T-helper 2 cell treated with Interferon-gamma antibody and Interleukin-4, amounts not matched to agents 5 μg/mL and 100 μg/mL, for 36 hours (primary cell): ENCODE measurements around the gene COX6B2.
A peak's percentile ranks its signal among the peaks of the same experiment; 100 is the strongest.

Experiments used
- DNase-seq: peaks from one replicate; pipeline ENCODE4 v3.0.0; 2021; ENCODE audit warnings: low spot score
- H3K27ac Mint-ChIP-seq: one replicate; pipeline ENCODE4 v1.8.0; 2021; ENCODE audit warnings: mild to moderate bottlenecking, mixed read lengths
- H3K27me3 Mint-ChIP-seq: one replicate; pipeline ENCODE4 v1.8.0; 2021; ENCODE audit warnings: low read depth, mixed read lengths
- H3K36me3 Mint-ChIP-seq: one replicate; pipeline ENCODE4 v1.8.0; 2021; ENCODE audit warnings: low read depth, mixed read lengths
- H3K4me1 Mint-ChIP-seq: one replicate; pipeline ENCODE4 v1.8.0; 2021; ENCODE audit warnings: low read depth, mixed read lengths
- H3K4me3 Mint-ChIP-seq: one replicate; pipeline ENCODE4 v1.8.0; 2022; ENCODE audit warnings: mild to moderate bottlenecking, moderate library complexity, mixed read lengths
- H3K9me3 Mint-ChIP-seq: one replicate; pipeline ENCODE4 v1.8.0; 2021; ENCODE audit warnings: mixed read lengths

COX6B2 gene

DNA sequence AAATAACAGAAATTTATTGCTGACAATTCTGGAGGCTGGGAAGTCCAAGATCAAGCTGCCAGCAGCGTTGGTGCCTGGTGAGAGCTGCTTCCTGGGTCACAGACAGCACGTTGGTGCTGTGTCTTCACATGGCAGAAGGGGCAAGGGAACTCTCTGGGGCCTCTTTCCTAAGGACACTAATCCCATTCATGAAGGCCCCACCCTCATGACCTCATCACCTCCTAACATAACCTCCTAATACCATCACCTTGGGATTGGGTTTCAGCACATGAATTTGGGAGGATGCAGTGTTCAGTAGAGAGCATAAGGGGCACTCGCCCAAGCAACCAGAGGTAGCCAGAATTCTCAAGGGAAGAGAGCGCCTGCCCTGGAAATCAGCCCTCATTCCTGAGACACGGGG, 45.1 kb downstream of the COX6B2 start:
- H3K27ac Mint-ChIP-seq: no peak overlapping the region
- no peaks in the 10 kb centered on the region for H3K9me3 Mint-ChIP-seq
- H3K27me3 Mint-ChIP-seq: no peaks in the 10 kb centered on the region
- H3K4me1 Mint-ChIP-seq: peaks cover 2% of the 10 kb centered on the region
- no peak overlapping the region for H3K4me3 Mint-ChIP-seq
- H3K36me3 Mint-ChIP-seq: no peaks in the 10 kb centered on the region
- no peak for DNase-seq

DNA sequence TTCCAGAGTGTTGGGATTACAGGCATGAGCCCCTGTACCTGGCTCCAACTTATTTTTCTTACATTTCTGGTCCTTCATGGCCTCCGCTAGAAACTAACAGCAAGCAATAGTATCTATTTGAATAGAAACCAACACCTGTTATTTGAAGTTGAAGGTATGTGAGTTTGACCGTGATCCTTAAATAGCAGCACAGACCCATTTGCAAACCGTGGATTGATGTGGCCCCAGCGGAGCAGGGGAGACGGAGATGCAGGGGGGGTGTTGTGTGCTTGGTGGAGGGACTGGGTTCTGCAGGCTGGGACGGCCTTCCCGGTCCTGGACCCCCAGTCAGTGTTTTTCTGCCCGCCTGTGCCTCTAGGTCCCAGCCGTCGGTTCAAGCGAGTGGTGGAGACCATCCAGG, 46.2 kb downstream of the COX6B2 start:
- Mint-ChIP-seq H3K36me3 (no peaks in the 10 kb centered on the region), H3K4me3 (no peak overlapping the region), H3K4me1 (peaks cover 2% of the 10 kb centered on the region), H3K27ac (no peak overlapping the region), H3K27me3 (no peaks in the 10 kb centered on the region), H3K9me3 (no peaks in the 10 kb centered on the region)
- DNase-seq: no peak

DNA sequence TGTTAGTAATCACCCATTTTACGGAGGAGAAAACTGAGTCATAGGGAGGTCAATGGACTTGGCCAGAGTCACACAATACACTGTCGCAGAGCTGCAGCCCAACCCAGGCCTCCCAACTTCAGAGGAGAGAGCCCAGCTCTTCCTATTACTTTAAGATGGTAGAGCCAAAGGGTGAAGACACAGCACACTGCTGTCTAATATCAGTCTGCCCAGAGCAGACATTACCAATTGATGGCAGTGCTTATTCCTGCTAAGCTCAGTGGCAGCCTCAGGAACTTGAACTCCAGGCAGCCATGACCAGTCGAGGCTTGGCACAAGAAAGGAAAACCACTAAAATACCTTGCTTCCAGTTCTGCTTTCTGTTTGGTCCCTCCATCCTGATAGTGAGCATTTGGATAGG, 47.8 kb downstream of the COX6B2 start:
- Mint-ChIP-seq H3K27ac (no peak overlapping the region), H3K4me1 (peaks cover 7% of the 10 kb centered on the region), H3K9me3 (no peaks in the 10 kb centered on the region), H3K27me3 (no peaks in the 10 kb centered on the region), H3K4me3 (no peak overlapping the region), H3K36me3 (no peaks in the 10 kb centered on the region)
- DNase-seq: no peak

DNA sequence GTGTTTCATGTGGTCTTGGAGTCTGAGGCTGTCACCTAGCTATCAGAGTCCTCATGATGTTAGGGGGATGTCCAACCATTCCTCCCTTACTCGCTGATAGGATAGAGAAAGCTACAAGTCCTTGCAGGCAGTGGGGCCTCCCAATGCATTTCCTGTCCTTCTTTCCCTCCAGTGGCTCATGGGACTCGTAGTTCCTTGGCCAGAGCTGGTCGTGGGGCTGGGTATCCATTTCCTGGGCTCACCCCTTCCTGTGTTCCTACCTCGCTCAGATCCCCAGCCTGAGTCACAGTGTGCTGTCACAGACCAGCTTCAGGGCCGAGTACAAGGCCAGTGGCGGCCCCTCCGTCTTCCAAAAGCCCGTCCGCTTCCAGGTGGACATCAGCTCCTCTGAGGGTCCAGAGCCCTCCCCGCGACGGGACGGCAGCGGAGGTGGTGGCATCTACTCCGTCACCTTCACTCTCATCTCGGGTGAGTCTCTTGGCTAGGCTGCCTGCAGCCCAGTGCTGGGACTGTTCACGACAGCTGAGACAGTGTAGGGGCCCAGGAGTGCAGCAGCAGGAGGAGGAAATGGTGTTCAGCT, 48.4 kb downstream of the COX6B2 start:
- Mint-ChIP-seq H3K36me3 (no peaks in the 10 kb centered on the region), H3K27me3 (no peaks in the 10 kb centered on the region), H3K27ac (no peak overlapping the region), H3K4me3 (no peak overlapping the region), H3K9me3 (no peaks in the 10 kb centered on the region), H3K4me1 (peaks cover 9% of the 10 kb centered on the region)
- DNase-seq: no peak

DNA sequence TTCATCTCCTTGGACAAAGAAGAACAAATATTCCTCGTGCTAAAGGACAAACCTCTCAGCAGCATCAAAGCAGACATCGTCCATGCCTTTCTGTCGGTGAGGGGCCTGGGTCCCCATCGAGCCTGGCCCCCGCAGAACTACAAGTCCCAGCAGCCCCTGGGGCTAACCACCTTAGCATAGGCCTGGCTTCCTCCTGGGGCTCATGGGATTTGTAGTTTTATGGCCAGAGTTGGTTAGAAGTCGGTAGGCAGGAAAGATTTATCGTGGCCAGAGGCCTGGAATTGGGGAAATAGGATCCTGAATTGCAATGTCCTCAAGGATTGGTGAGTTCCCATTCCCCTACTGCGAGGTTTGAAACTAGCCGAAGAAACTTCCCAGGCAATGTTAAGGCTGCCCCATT, 49.0 kb downstream of the COX6B2 start:
- Mint-ChIP-seq H3K9me3 (no peaks in the 10 kb centered on the region), H3K27ac (peak overlapping the region; percentile 27), H3K4me1 (peaks cover 9% of the 10 kb centered on the region), H3K4me3 (no peak overlapping the region), H3K36me3 (no peaks in the 10 kb centered on the region), H3K27me3 (no peaks in the 10 kb centered on the region)
- peak; percentile 34 for DNase-seq

DNA sequence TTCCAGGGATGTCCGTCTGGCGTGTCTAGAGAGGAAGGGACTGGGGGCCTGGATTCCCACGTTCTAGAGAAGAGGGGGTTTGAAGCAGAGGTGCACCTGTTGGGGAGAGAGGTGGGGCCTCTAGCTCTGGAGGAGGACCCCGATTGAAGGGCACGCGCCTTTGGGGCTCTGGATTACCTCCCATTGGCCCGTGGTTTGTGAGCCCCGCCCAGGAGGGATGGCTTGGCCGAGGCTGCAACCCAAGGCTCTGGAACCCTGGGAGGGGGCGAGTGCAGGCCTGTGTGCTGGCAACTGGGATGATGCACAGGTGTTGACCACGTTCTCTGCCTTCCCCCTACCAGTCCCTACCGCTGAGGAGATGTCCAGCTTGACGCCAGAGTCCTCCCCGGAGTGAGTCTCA, 49.5 kb downstream of the COX6B2 start:
- Mint-ChIP-seq H3K27me3 (no peaks in the 10 kb centered on the region), H3K27ac (no peak overlapping the region), H3K9me3 (no peaks in the 10 kb centered on the region), H3K4me3 (no peak overlapping the region), H3K4me1 (peaks cover 9% of the 10 kb centered on the region), H3K36me3 (no peaks in the 10 kb centered on the region)
- no peak for DNase-seq

DNA sequence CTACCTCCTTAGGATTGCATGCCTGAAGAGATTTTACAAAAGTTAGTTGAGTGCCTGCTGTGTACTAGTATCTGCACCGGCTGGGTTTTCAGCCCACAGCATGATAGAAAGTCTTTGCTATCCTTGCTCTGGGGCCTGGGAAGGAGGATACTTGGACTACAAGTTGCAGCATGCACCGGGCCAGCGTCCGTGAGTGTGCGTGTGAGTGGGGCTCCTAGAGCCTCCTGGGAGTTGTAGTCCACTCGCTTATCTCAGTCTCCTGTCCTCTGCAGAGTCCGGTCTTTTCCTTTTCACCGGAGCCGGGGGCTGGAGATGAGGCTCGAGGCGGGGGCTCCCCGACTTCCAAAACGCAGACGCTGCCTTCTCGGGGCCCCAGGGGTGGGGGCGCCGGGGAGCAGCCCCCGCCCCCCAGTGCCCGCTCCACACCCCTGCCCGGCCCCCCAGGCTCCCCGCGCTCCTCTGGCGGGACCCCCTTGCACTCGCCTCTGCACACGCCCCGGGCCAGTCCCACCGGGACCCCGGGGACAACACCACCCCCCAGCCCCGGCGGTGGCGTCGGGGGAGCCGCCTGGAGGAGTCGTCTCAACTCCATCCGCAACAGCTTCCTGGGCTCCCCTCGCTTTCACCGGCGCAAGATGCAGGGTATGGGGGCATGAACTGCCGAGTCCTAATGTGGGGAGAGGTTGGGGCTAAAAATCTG, 50.1 kb downstream of the COX6B2 start:
- H3K4me3 Mint-ChIP-seq: no peak overlapping the region
- H3K27ac Mint-ChIP-seq: no peak overlapping the region
- peak; percentile 10 for DNase-seq
- H3K36me3 Mint-ChIP-seq: no peaks in the 10 kb centered on the region
- peaks cover 3% of the 10 kb centered on the region for H3K27me3 Mint-ChIP-seq
- H3K4me1 Mint-ChIP-seq: peaks cover 9% of the 10 kb centered on the region
- H3K9me3 Mint-ChIP-seq: no peaks in the 10 kb centered on the region

DNA sequence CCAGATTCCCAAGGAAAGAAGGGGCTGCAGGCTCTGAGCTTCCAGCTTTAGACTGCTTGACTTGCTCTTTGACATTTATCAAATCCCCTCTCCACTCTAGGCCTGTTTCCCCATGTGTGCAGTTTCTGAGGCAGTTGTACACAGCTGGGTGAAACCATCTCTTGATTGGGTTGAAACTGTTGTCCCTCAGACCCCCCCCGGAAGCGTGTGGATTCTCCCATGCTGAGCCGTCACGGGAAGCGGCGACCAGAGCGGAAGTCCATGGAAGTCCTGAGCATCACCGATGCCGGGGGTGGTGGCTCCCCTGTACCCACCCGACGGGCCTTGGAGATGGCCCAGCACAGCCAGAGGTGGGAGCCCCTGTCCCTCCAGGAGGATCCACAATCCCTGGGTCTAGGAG, 51.0 kb downstream of the COX6B2 start:
- Mint-ChIP-seq H3K27me3 (peaks cover 3% of the 10 kb centered on the region), H3K4me1 (peaks cover 9% of the 10 kb centered on the region), H3K27ac (no peak overlapping the region), H3K36me3 (no peaks in the 10 kb centered on the region), H3K9me3 (no peaks in the 10 kb centered on the region), H3K4me3 (no peak overlapping the region)
- no peak for DNase-seq

DNA sequence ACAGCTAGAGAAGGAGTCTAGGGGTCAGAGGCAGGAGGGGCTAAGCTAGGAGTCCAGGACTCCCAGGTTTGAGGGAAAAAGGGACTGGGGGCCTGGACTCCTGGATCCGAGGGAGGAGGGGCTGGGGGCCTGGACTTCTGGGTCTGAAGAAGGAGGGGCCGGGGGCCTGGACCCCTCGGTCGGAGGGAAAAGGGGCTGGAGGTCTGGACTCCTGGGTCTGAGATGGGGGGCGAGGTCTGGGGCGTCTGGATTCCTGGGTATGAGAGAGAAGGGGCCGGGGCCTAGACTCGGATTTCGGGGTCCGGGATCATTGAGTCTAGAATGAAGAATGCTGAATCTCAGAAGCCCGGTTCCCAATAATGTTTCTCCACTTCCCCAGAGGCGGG, 52.2 kb downstream of the COX6B2 start:
- Mint-ChIP-seq H3K4me1 (peaks cover 9% of the 10 kb centered on the region), H3K27me3 (peaks cover 3% of the 10 kb centered on the region), H3K9me3 (no peaks in the 10 kb centered on the region), H3K36me3 (no peaks in the 10 kb centered on the region), H3K27ac (peak overlapping the region; percentile 86), H3K4me3 (peak overlapping the region; percentile 90)
- DNase-seq: no peak

DNA sequence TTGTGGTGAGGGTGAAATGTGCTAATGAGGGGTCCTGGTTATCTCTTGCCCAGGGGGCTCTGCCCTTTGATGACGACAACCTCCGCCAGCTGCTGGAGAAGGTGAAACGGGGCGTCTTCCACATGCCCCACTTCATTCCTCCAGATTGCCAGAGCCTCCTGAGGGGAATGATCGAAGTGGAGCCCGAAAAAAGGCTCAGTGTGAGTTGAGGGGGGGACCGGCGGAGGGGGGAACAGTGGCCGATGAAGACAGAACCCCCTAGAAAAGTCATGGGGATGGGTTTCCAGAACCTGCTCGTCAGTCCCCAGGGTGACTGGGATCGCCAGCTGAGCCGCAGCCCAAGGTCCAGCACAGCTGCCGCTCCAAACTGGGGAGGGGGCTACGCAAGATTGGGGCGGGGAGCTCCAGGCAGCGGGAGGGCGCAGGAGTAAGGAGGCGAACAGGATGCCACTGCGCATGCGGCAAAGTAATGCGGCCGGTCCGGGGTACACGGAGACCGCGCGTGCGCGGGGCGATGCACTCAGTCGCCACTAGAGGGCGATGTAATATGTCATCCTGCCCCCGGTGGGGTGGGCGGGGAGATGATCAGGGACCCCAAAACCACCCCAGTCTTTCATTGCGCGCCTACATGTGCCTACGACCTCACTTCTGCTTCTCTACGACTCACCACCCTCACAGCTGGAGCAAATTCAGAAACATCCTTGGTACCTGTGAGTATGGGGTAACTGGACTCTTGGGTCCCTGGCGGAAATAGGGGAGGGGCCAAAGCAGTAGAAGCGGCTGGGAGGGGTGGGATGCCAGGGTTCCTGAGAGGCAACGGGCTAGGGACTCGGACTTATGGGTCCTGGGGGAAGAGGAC, 52.8 kb downstream of the COX6B2 start:
- peaks cover 3% of the 10 kb centered on the region for H3K27me3 Mint-ChIP-seq
- no peaks in the 10 kb centered on the region for H3K36me3 Mint-ChIP-seq
- H3K4me1 Mint-ChIP-seq: peaks cover 9% of the 10 kb centered on the region
- DNase-seq: peak; percentile 91
- H3K9me3 Mint-ChIP-seq: no peaks in the 10 kb centered on the region
- H3K27ac Mint-ChIP-seq: peak overlapping the region; percentile 86
- peak overlapping the region; percentile 90 for H3K4me3 Mint-ChIP-seq

DNA sequence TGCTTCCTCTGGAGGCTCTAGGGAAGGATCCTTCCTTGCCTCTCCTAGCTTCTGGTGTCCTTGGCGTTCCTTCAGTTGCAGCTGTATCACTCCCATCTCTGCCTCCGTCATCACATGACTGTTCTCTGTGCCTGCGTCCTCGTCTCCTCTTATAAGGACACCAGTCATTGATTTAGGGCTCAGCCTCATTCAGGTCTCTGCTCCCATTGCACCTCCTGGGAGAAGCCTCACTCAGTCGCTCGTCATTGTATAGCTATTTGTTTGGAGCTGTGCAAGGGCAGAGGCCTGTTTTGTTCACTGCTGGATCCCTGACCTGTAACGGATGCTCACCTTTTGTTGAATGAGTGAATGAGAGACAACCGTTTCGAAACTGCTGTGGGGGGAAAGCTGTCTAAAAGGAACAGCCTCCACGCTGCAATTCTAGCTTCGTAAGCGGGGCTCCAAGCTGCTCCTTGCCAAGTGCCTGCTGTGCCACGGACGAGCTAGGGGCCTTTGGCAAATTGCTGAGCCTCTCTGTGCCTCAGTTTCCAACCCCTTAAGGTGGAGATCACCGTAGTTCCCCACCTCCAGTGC, 53.5 kb downstream of the COX6B2 start:
- H3K27ac Mint-ChIP-seq: no peak overlapping the region
- H3K4me3 Mint-ChIP-seq: peak overlapping the region; percentile 90
- peaks cover 9% of the 10 kb centered on the region for H3K4me1 Mint-ChIP-seq
- no peak for DNase-seq
- H3K9me3 Mint-ChIP-seq: no peaks in the 10 kb centered on the region
- H3K36me3 Mint-ChIP-seq: no peaks in the 10 kb centered on the region
- H3K27me3 Mint-ChIP-seq: peaks cover 3% of the 10 kb centered on the region

DNA sequence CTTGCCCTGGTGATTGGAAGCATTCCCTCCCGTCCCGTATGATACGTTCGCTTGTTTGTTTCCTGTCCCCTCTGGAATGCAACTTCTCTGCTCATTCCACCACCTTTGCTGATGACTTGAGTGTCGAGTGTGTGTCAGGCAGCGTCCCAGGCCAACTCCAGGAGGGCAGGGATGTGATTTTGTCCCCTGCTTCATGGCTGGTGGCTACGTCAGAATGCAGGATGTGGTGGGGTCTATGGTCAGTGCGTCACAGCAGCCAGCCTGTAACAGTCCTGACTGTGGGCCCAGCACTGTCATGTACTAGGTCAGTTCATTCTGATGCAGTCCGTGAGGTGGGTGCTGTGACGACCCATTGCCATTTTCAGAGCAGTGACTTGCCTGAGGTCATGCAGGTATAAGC, 54.5 kb downstream of the COX6B2 start:
- H3K4me3 Mint-ChIP-seq: no peak overlapping the region
- H3K9me3 Mint-ChIP-seq: no peaks in the 10 kb centered on the region
- H3K4me1 Mint-ChIP-seq: peaks cover 8% of the 10 kb centered on the region
- H3K27ac Mint-ChIP-seq: no peak overlapping the region
- H3K27me3 Mint-ChIP-seq: peaks cover 3% of the 10 kb centered on the region
- no peaks in the 10 kb centered on the region for H3K36me3 Mint-ChIP-seq
- DNase-seq: no peak
